ENCODE data around the gene EIPR1. TPM values are rescaled to one million over a fixed set of nuclear protein-coding genes. Genes with fewer than 3 reads are reported as not detected.

Gene EIPR1
- total RNA-seq, 1 donor from 2014 or later = 46.4 TPM

GRCh38 chr2:3323360-3324035 lies 54.1 kb downstream of the EIPR1 start:
- DNase-seq (ENCODE audit: low spot score) = no peak
- Mint-ChIP-seq H3K4me1 (ENCODE audit: low read depth) (no peaks in the 10 kb centered on the region), H3K4me3 (ENCODE audit: low read depth) (no peak overlapping the region), H3K27me3 (ENCODE audit: low read depth) (no peaks in the 10 kb centered on the region), H3K36me3 (ENCODE audit: low read depth) (peaks cover 13% of the 10 kb centered on the region), H3K9me3 (no peaks in the 10 kb centered on the region), H3K27ac (no peak overlapping the region)
- intact Hi-C loops (cut with micrococcal nuclease) = no loop called here

GRCh38 chr2:3322311-3322970 lies 55.2 kb downstream of the EIPR1 start:
- no peaks in the 10 kb centered on the region for H3K27me3 Mint-ChIP-seq (ENCODE audit: low read depth)
- H3K9me3 Mint-ChIP-seq = no peaks in the 10 kb centered on the region
- peaks cover 20% of the 10 kb centered on the region for H3K36me3 Mint-ChIP-seq (ENCODE audit: low read depth)
- no peak overlapping the region for H3K27ac Mint-ChIP-seq
- DNase-seq (ENCODE audit: low spot score) = no peak
- H3K4me1 Mint-ChIP-seq (ENCODE audit: low read depth) = no peaks in the 10 kb centered on the region
- intact Hi-C loops (cut with micrococcal nuclease) = no loop called here
- H3K4me3 Mint-ChIP-seq (ENCODE audit: low read depth) = no peak overlapping the region

- Mint-ChIP-seq H3K27ac (no peak overlapping the region), H3K9me3 (no peaks in the 10 kb centered on the region), H3K4me3 (ENCODE audit: low read depth) (no peak overlapping the region), H3K27me3 (ENCODE audit: low read depth) (no peaks in the 10 kb centered on the region), H3K36me3 (ENCODE audit: low read depth) (peaks cover 20% of the 10 kb centered on the region), H3K4me1 (ENCODE audit: low read depth) (no peaks in the 10 kb centered on the region)
- intact Hi-C loops (cut with micrococcal nuclease) = no loop called here
- DNase-seq (ENCODE audit: low spot score) = no peak
These were observed 55.8 kb downstream of the EIPR1 start for GRCh38 chr2:3321825-3322224.

GRCh38 chr2:3320910-3321605 lies 56.6 kb downstream of the EIPR1 start:
- no peaks in the 10 kb centered on the region for H3K4me1 Mint-ChIP-seq (ENCODE audit: low read depth)
- no peak overlapping the region for H3K4me3 Mint-ChIP-seq (ENCODE audit: low read depth)
- no peaks in the 10 kb centered on the region for H3K9me3 Mint-ChIP-seq
- H3K27ac Mint-ChIP-seq = no peak overlapping the region
- intact Hi-C loops (cut with micrococcal nuclease) = no loop called here
- H3K36me3 Mint-ChIP-seq (ENCODE audit: low read depth) = peaks cover 20% of the 10 kb centered on the region
- no peak for DNase-seq (ENCODE audit: low spot score)
- no peaks in the 10 kb centered on the region for H3K27me3 Mint-ChIP-seq (ENCODE audit: low read depth)

GRCh38 chr2:3319745-3320566 lies 57.7 kb downstream of the EIPR1 start:
- Mint-ChIP-seq H3K27ac (no peak overlapping the region), H3K36me3 (ENCODE audit: low read depth) (peaks cover 20% of the 10 kb centered on the region), H3K4me3 (ENCODE audit: low read depth) (no peak overlapping the region), H3K9me3 (no peaks in the 10 kb centered on the region), H3K27me3 (ENCODE audit: low read depth) (no peaks in the 10 kb centered on the region), H3K4me1 (ENCODE audit: low read depth) (no peaks in the 10 kb centered on the region)
- DNase-seq (ENCODE audit: low spot score) = no peak
- intact Hi-C loops (cut with micrococcal nuclease) = no loop called here

GRCh38 chr2:3319134-3319533 lies 58.5 kb downstream of the EIPR1 start:
- DNase-seq (ENCODE audit: low spot score) = no peak
- no peaks in the 10 kb centered on the region for H3K9me3 Mint-ChIP-seq
- peaks cover 20% of the 10 kb centered on the region for H3K36me3 Mint-ChIP-seq (ENCODE audit: low read depth)
- intact Hi-C loops (cut with micrococcal nuclease) = no loop called here
- no peaks in the 10 kb centered on the region for H3K4me1 Mint-ChIP-seq (ENCODE audit: low read depth)
- H3K27me3 Mint-ChIP-seq (ENCODE audit: low read depth) = no peaks in the 10 kb centered on the region
- H3K27ac Mint-ChIP-seq = no peak overlapping the region
- H3K4me3 Mint-ChIP-seq (ENCODE audit: low read depth) = no peak overlapping the region

GRCh38 chr2:3317871-3318590 lies 59.6 kb downstream of the EIPR1 start:
- Mint-ChIP-seq H3K4me1 (ENCODE audit: low read depth) (peaks cover 3% of the 10 kb centered on the region), H3K36me3 (ENCODE audit: low read depth) (peaks cover 20% of the 10 kb centered on the region), H3K4me3 (ENCODE audit: low read depth) (no peak overlapping the region), H3K27me3 (ENCODE audit: low read depth) (no peaks in the 10 kb centered on the region), H3K9me3 (no peaks in the 10 kb centered on the region), H3K27ac (no peak overlapping the region)
- DNase-seq (ENCODE audit: low spot score) = no peak
- intact Hi-C loops (cut with micrococcal nuclease) = no loop called here

GRCh38 chr2:3317277-3317685 lies 60.3 kb downstream of the EIPR1 start:
- Mint-ChIP-seq H3K27me3 (ENCODE audit: low read depth) (no peaks in the 10 kb centered on the region), H3K27ac (no peak overlapping the region), H3K4me3 (ENCODE audit: low read depth) (no peak overlapping the region), H3K4me1 (ENCODE audit: low read depth) (peaks cover 5% of the 10 kb centered on the region), H3K9me3 (no peaks in the 10 kb centered on the region), H3K36me3 (ENCODE audit: low read depth) (peaks cover 20% of the 10 kb centered on the region)
- intact Hi-C loops (cut with micrococcal nuclease) = no loop called here
- DNase-seq (ENCODE audit: low spot score) = no peak

GRCh38 chr2:3316456-3317276 lies 61.0 kb downstream of the EIPR1 start:
- Mint-ChIP-seq H3K9me3 (no peaks in the 10 kb centered on the region), H3K4me1 (ENCODE audit: low read depth) (peaks cover 5% of the 10 kb centered on the region), H3K4me3 (ENCODE audit: low read depth) (no peak overlapping the region), H3K27me3 (ENCODE audit: low read depth) (no peaks in the 10 kb centered on the region), H3K27ac (no peak overlapping the region), H3K36me3 (ENCODE audit: low read depth) (peaks cover 20% of the 10 kb centered on the region)
- no peak for DNase-seq (ENCODE audit: low spot score)
- intact Hi-C loops (cut with micrococcal nuclease) = no loop called here

- peaks cover 5% of the 10 kb centered on the region for H3K4me1 Mint-ChIP-seq (ENCODE audit: low read depth)
- H3K4me3 Mint-ChIP-seq (ENCODE audit: low read depth) = no peak overlapping the region
- H3K27me3 Mint-ChIP-seq (ENCODE audit: low read depth) = no peaks in the 10 kb centered on the region
- peaks cover 12% of the 10 kb centered on the region for H3K36me3 Mint-ChIP-seq (ENCODE audit: low read depth)
- H3K27ac Mint-ChIP-seq = no peak overlapping the region
- intact Hi-C loops (cut with micrococcal nuclease) = no loop called here
- DNase-seq (ENCODE audit: low spot score) = no peak
- H3K9me3 Mint-ChIP-seq = no peaks in the 10 kb centered on the region
These were observed 63.0 kb downstream of the EIPR1 start for GRCh38 chr2:3314626-3315025.

GRCh38 chr2:3313781-3314375 lies 63.7 kb downstream of the EIPR1 start:
- Mint-ChIP-seq H3K27ac (no peak overlapping the region), H3K4me3 (ENCODE audit: low read depth) (no peak overlapping the region), H3K4me1 (ENCODE audit: low read depth) (peaks cover 5% of the 10 kb centered on the region), H3K36me3 (ENCODE audit: low read depth) (peaks cover 11% of the 10 kb centered on the region), H3K9me3 (no peaks in the 10 kb centered on the region), H3K27me3 (ENCODE audit: low read depth) (no peaks in the 10 kb centered on the region)
- DNase-seq (ENCODE audit: low spot score) = no peak
- intact Hi-C loops (cut with micrococcal nuclease) = no loop called here

All from activated T-helper 2 cell treated with anti-CD3 and anti-CD28 coated beads, Interferon-gamma antibody, Interleukin-2, Interleukin-4, amounts not matched to agents 10 μg/mL and 5 μg/mL and 100 μg/mL, durations not matched to agents 14 hours and 24 hours and 36 hours (primary cell).